HCT116 (cell line): ENCODE results near the gene NDUFS3. TPM values are rescaled to one million over a fixed set of nuclear protein-coding genes. Genes with fewer than 3 reads are reported as not detected.

Source experiments
- ATAC-seq: fragments of 200-7000 bp; cut with Tn5 transposase; 2 replicates; pipeline ENCODE4 v1.9.1; 2020; ENCODE audit warnings: mild to moderate bottlenecking, moderate library complexity
- BruUV-seq: library from RNA; stranded (reverse); fragments of 400-500 nt; replicated peaks from 2 replicates; lab custom pipeline; 2021; lab: Mats Ljungman, UMichigan
- CTCF ChIA-PET: fragments of 300-600 bp; sonication (Branson Sonifier 250); formaldehyde crosslinking; loops from one replicate; lab custom pipeline; 2021; ENCODE audit warnings: antibody characterized with exemption; lab: Charles Lee
- POLR2A ChIA-PET: fragments of 300-600, 350-600 bp; sonication (Branson Sonifier 250); formaldehyde crosslinking; loops from one replicate; lab custom pipeline; 2021; ENCODE audit warnings: antibody characterized with exemption; lab: Charles Lee
- RAD21 ChIA-PET, 2 experiments: fragments of 300-600 bp; sonication (Branson Sonifier 250); formaldehyde crosslinking; loops; one replicate each; lab custom pipeline; 2023; ENCODE audit warnings: low total read pairs in 2 of 2; ENCODE audit not compliant: uncharacterized antibody in 2 of 2, unreplicated experiment in 2 of 2, low non-redundant PET in 1 of 2; lab: Charles Lee
- DNase-seq: peaks from one replicate; pipeline ENCODE4 v3.0.0-alpha.2; 2010; ENCODE audit warnings: low read depth, low spot score
- H2AFZ ChIP-seq: fragments of 200-600 bp; shearing (Covaris generic), sonication (generic); 2 replicates; pipeline ENCODE4 v1.6.1; 2017; ENCODE audit warnings: low read depth, mixed run types, mixed read lengths, antibody characterized with exemption, low read length; ENCODE audit not compliant: poor library complexity, severe bottlenecking
- H3K27ac ChIP-seq: 2 replicates; pipeline ENCODE4 v1.5.1; 2012; ENCODE audit warnings: low read depth, low read length
- H3K27me3 ChIP-seq: fragments of 200-600 bp; sonication (generic); 2 replicates; pipeline ENCODE4 v1.6.1; 2016; ENCODE audit warnings: mixed run types, low read length, mixed read lengths; ENCODE audit not compliant: insufficient read depth
- H3K36me3 ChIP-seq, 2 experiments: fragments of 200-500 bp in 1 of 2; fragments of 200-600 bp in 1 of 2; sonication (Bioruptor generic) in 1 of 2; sonication (generic) in 1 of 2; 2 replicates each; pipeline versions ENCODE4 v1.5.1 to v1.6.1; 2014 to 2016; ENCODE audit warnings: low read length in 2 of 2, inconsistent platforms in 1 of 2, mixed read lengths in 1 of 2, mixed run types in 1 of 2; ENCODE audit not compliant: insufficient read depth in 2 of 2, control insufficient read depth in 1 of 2
- H3K4me1 ChIP-seq, 2 experiments: fragments of 200-600 bp in 1 of 2; sonication (generic) in 1 of 2; 2 replicates each; pipeline versions ENCODE4 v1.5.1 to v1.6.1; 2012 to 2017; ENCODE audit warnings: low read length in 2 of 2, inconsistent platforms in 1 of 2, mild to moderate bottlenecking in 1 of 2, mixed read lengths in 1 of 2, mixed run types in 1 of 2, moderate library complexity in 1 of 2; ENCODE audit not compliant: insufficient read depth in 2 of 2, control insufficient read depth in 1 of 2
- H3K4me2 ChIP-seq: fragments of 200-600 bp; sonication (generic); 2 replicates; pipeline ENCODE4 v1.6.1; 2017; ENCODE audit warnings: mixed run types, low read length, mixed read lengths
- H3K4me3 ChIP-seq, 2 experiments: fragments of 200-600 bp in 1 of 2; sonication (generic) in 1 of 2; replicated peaks in 1 of 2; 2 replicates each; pipeline ENCODE4 v1.5.1; 2011 to 2016; ENCODE audit warnings: low read length in 2 of 2, control low read depth in 1 of 2, low read depth in 1 of 2, mild to moderate bottlenecking in 1 of 2, mixed read lengths in 1 of 2, mixed run types in 1 of 2
- H3K79me2 ChIP-seq: fragments of 200-600 bp; sonication (generic); 2 replicates; pipeline ENCODE4 v1.6.1; 2017; ENCODE audit warnings: mild to moderate bottlenecking, mixed run types, low read length, moderate library complexity, mixed read lengths; ENCODE audit not compliant: insufficient read depth
- H3K9ac ChIP-seq: fragments of 200-600 bp; sonication (generic); 2 replicates; pipeline ENCODE4 v1.6.1; 2016; ENCODE audit warnings: low read length, mixed read lengths
- H3K9me2 ChIP-seq: fragments of 200-600 bp; sonication (generic), shearing (Covaris generic); 2 replicates; pipeline ENCODE4 v1.6.1; 2017; ENCODE audit warnings: mixed run types, mild to moderate bottlenecking, moderate library complexity; ENCODE audit not compliant: insufficient read depth
- H3K9me3 ChIP-seq, 2 experiments: fragments of 200-500 bp in 1 of 2; fragments of 200-600 bp in 1 of 2; sonication (Bioruptor generic) in 1 of 2; sonication (generic) in 1 of 2; 2 replicates each; pipeline ENCODE4 v1.6.1; 2014 to 2017; ENCODE audit warnings: low read length in 2 of 2, mixed read lengths in 2 of 2, inconsistent platforms in 1 of 2, low read depth in 1 of 2, mild to moderate bottlenecking in 1 of 2, mixed run types in 1 of 2, moderate library complexity in 1 of 2; ENCODE audit not compliant: control insufficient read depth in 1 of 2, insufficient read depth in 1 of 2
- H4K20me1 ChIP-seq: fragments of 200-600 bp; sonication (generic), shearing (Covaris generic); 2 replicates; pipeline ENCODE4 v1.6.1; 2017; ENCODE audit warnings: mixed run types, mild to moderate bottlenecking, moderate library complexity; ENCODE audit not compliant: insufficient read depth
- EZH2 ChIP-seq: fragments of 200-600 bp; sonication (generic); IDR thresholded peaks from 2 replicates; pipeline ENCODE4 v1.6.1; 2017; ENCODE audit warnings: antibody characterized with exemption, mixed run types
- FOSL1 ChIP-seq: IDR thresholded peaks from 2 replicates; pipeline ENCODE4 v1.6.1; 2012; ENCODE audit warnings: low read depth
- JUND ChIP-seq: IDR thresholded peaks from 2 replicates; pipeline ENCODE4 v1.6.1; 2012
- POLR2A ChIP-seq: IDR thresholded peaks from 2 replicates; pipeline ENCODE4 v1.7.0; 2011; ENCODE audit warnings: borderline replicate concordance; ENCODE audit not compliant: insufficient read depth, insufficient read length; ENCODE audit errors: extremely low read depth
- SIN3A ChIP-seq: IDR thresholded peaks from 2 replicates; pipeline ENCODE4 v1.6.1; 2012; ENCODE audit warnings: low read depth
- SP1 ChIP-seq: IDR thresholded peaks from 2 replicates; pipeline ENCODE4 v1.6.1; 2012; ENCODE audit warnings: low read depth
- TCF7L2 ChIP-seq: IDR thresholded peaks from 2 replicates; pipeline ENCODE4 v1.7.0; 2011; ENCODE audit warnings: borderline replicate concordance, inconsistent platforms; ENCODE audit not compliant: insufficient read depth, insufficient read length; ENCODE audit errors: extremely low read depth
- YY1 ChIP-seq: IDR thresholded peaks from 2 replicates; pipeline ENCODE4 v1.6.1; 2011; ENCODE audit warnings: low read length, low read depth, moderate library complexity, mild to moderate bottlenecking; ENCODE audit not compliant: insufficient replicate concordance; ENCODE audit errors: extremely low read depth
- ZFX ChIP-seq: fragments of 450-650 bp; IDR thresholded peaks from 2 replicates; pipeline ENCODE4 v1.6.1; 2017
- ZNF274 ChIP-seq: fragments of 200-500 bp; sonication (Bioruptor generic); IDR thresholded peaks from 2 replicates; pipeline ENCODE4 v1.6.1; 2014; ENCODE audit warnings: mild to moderate bottlenecking, low read depth, low read length, inconsistent platforms
- intact Hi-C: fragments of 100-400 bp; cut with micrococcal nuclease; formaldehyde crosslinking; loops from 2 replicates; pipeline ENCODE4 v1.10.0; 2022
- total RNA-seq: library from RNA; stranded (reverse); gene quantifications from one replicate; pipeline ENCODE4 v1.2.1, GENCODE V29; 2021; ENCODE audit not compliant: unreplicated experiment
- TF ChIP-seq, protein P1 (sequence below): IDR thresholded peaks from 2 replicates; pipeline ENCODE4 v1.6.1; 2012
- TF ChIP-seq, protein P2 (sequence below), 3 experiments: fragments of 200-600 bp in 1 of 3; sonication (generic) in 1 of 3; IDR thresholded peaks in 2 of 3; conservative IDR thresholded peaks in 1 of 3; 2 replicates each; pipeline ENCODE4 v1.5.1; 2012 to 2017; ENCODE audit warnings: low read depth in 2 of 3, low read length in 2 of 3, antibody characterized with exemption in 1 of 3, borderline replicate concordance in 1 of 3, control low read depth in 1 of 3, mild to moderate bottlenecking in 1 of 3, mixed read lengths in 1 of 3, mixed run types in 1 of 3, moderate library complexity in 1 of 3; ENCODE audit not compliant: insufficient read depth in 1 of 3
- TF ChIP-seq, protein P3 (sequence below): IDR thresholded peaks from 2 replicates; pipeline ENCODE4 v1.6.1; 2012; ENCODE audit warnings: low read depth

The NDUFS3 gene
- total RNA-seq, 1 experiment from 2014 or later, result 134 TPM

DNA sequence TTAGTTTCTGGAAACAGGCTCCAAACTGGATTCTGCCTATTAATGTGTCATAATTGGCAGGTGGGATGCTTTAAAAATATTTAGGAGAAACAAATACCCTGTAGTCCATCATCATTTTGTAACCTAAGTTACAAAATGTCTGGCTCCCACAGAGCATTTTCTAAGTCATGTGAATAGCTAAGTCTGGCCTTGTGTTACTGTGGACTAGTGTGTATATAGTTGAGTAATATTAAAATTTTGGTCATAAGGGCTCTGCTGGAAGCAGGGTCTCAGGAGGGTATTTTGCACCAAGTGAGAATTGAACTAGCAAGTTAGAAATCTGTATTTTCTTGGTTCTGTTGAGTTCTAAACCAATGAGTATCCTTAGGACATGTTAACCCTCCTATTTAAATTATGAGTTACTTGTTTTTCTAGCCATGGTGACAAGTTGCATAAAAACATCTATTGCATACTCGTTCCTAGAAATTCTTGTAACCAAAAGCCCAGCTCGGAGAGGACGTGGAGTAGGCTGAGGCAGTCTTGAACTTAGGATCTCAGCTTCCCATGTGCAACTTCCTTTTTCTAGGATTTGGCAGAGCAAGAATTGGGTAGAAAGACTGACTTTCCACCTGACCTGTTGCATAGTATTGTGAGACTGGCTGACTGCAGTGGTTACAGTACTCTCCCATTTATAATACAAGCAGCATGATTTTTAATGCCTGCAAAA lies 8.1 kb upstream of the NDUFS3 start:
- POLR2A ChIA-PET, result interaction anchor here (0.7 to 1.2 kb wide), 2 partner anchors 8 to 397 kb away, joined by 3 to 4 read pairs; partner anchors contain the start of genes KBTBD4 and NDUFS3
- ATAC-seq, result no peak
- no peak overlapping the region for H2AFZ ChIP-seq

DNA sequence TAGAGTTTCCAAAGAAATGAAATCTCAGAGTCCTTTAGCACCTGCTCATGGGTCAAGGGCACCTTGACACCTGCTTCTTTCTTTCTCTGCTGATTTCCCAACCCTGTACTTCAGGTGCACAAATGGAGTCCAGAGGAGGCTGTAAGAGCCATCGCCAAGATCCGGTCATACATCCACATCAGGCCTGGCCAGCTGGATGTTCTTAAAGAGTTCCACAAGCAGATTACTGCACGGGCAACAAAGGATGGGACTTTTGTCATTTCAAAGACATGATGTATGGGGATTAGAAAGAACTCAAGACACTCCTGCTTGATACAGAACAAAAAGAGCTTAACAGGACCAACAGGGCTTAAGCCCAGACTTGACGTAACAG lies 7.5 kb upstream of the NDUFS3 start:
- H4K20me1 ChIP-seq, result no peaks in the 10 kb centered on the region
- no peak overlapping the region for H3K4me3 ChIP-seq
- H3K9me2 ChIP-seq, result no peaks in the 10 kb centered on the region
- H3K27ac ChIP-seq, result no peak overlapping the region
- H3K27me3 ChIP-seq, result no peaks in the 10 kb centered on the region
- intact Hi-C loops, result no loop called here
- H3K9ac ChIP-seq, result no peak overlapping the region
- H3K4me2 ChIP-seq, result no peak overlapping the region
- H3K4me1 ChIP-seq, result peaks cover 0 to 7% of the 10 kb centered on the region in 2 experiments; a peak in 3 of 4 replicates
- ChIA-PET POLR2A (no interaction called here), RAD21 (no interaction called here), CTCF (no interaction called here)
- ATAC-seq, result no peak
- H3K9me3 ChIP-seq, result no peaks in the 10 kb centered on the region
- H3K36me3 ChIP-seq, result peaks cover 43 to 45% of the 10 kb centered on the region in 2 experiments; a peak in 3 of 4 replicates
- no peak for DNase-seq
- no peak overlapping the region for H2AFZ ChIP-seq
- no TSS peak for BruUV-seq
- peaks cover 81% of the 10 kb centered on the region for H3K79me2 ChIP-seq
- TF ChIP-seq SP1, result no peak
- TF ChIP-seq FOSL1, result no peak
- no peak for TF ChIP-seq TCF7L2
- TF ChIP-seq, protein P1, sequence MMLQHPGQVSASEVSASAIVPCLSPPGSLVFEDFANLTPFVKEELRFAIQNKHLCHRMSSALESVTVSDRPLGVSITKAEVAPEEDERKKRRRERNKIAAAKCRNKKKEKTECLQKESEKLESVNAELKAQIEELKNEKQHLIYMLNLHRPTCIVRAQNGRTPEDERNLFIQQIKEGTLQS, result no peak
- no peak for TF ChIP-seq SIN3A
- TF ChIP-seq, protein P2, sequence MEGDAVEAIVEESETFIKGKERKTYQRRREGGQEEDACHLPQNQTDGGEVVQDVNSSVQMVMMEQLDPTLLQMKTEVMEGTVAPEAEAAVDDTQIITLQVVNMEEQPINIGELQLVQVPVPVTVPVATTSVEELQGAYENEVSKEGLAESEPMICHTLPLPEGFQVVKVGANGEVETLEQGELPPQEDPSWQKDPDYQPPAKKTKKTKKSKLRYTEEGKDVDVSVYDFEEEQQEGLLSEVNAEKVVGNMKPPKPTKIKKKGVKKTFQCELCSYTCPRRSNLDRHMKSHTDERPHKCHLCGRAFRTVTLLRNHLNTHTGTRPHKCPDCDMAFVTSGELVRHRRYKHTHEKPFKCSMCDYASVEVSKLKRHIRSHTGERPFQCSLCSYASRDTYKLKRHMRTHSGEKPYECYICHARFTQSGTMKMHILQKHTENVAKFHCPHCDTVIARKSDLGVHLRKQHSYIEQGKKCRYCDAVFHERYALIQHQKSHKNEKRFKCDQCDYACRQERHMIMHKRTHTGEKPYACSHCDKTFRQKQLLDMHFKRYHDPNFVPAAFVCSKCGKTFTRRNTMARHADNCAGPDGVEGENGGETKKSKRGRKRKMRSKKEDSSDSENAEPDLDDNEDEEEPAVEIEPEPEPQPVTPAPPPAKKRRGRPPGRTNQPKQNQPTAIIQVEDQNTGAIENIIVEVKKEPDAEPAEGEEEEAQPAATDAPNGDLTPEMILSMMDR (IDR thresholded peaks at IDR 0.05 in 2 of 3, conservative IDR thresholded peaks at IDR 0.05 in 1 of 3; ENCODE audit: borderline replicate concordance in 1 of 3, insufficient read depth in 1 of 3, low read depth in 2 of 3, low read length in 2 of 3), result no peak
- no peak for TF ChIP-seq ZNF274
- no peak for TF ChIP-seq EZH2
- TF ChIP-seq, protein P3, sequence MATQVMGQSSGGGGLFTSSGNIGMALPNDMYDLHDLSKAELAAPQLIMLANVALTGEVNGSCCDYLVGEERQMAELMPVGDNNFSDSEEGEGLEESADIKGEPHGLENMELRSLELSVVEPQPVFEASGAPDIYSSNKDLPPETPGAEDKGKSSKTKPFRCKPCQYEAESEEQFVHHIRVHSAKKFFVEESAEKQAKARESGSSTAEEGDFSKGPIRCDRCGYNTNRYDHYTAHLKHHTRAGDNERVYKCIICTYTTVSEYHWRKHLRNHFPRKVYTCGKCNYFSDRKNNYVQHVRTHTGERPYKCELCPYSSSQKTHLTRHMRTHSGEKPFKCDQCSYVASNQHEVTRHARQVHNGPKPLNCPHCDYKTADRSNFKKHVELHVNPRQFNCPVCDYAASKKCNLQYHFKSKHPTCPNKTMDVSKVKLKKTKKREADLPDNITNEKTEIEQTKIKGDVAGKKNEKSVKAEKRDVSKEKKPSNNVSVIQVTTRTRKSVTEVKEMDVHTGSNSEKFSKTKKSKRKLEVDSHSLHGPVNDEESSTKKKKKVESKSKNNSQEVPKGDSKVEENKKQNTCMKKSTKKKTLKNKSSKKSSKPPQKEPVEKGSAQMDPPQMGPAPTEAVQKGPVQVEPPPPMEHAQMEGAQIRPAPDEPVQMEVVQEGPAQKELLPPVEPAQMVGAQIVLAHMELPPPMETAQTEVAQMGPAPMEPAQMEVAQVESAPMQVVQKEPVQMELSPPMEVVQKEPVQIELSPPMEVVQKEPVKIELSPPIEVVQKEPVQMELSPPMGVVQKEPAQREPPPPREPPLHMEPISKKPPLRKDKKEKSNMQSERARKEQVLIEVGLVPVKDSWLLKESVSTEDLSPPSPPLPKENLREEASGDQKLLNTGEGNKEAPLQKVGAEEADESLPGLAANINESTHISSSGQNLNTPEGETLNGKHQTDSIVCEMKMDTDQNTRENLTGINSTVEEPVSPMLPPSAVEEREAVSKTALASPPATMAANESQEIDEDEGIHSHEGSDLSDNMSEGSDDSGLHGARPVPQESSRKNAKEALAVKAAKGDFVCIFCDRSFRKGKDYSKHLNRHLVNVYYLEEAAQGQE, result no peak

More for the DNA sequence above, 8.1 kb upstream of the NDUFS3 start:
- H3K27me3 ChIP-seq, result no peaks in the 10 kb centered on the region
- H3K36me3 ChIP-seq, result peaks cover 43 to 45% of the 10 kb centered on the region in 2 experiments; a peak in 3 of 4 replicates
- RAD21 ChIA-PET, result no interaction called here
- peaks cover 0 to 7% of the 10 kb centered on the region in 2 experiments; a peak in 3 of 4 replicates for H3K4me1 ChIP-seq
- TF ChIP-seq ZFX (no peak), JUND (no peak), YY1 (no peak), ZNF274 (no peak), POLR2A (no peak)
- TF ChIP-seq, protein P1, result no peak
- H3K4me2 ChIP-seq, result no peak overlapping the region
- no TSS peak for BruUV-seq
- DNase-seq, result no peak
- CTCF ChIA-PET, result no interaction called here
- H3K4me3 ChIP-seq, result no peak overlapping the region
- no peak overlapping the region for H3K27ac ChIP-seq
- intact Hi-C loops, result no loop called here
- no peak overlapping the region for H3K9ac ChIP-seq
- peaks cover 86% of the 10 kb centered on the region for H3K79me2 ChIP-seq
- no peaks in the 10 kb centered on the region for H3K9me3 ChIP-seq
- no peaks in the 10 kb centered on the region for H4K20me1 ChIP-seq
- no peaks in the 10 kb centered on the region for H3K9me2 ChIP-seq
